K562 (cell line): ENCODE measurements around the gene NABP1. TPM values are rescaled to one million over a fixed set of nuclear protein-coding genes. Genes with fewer than 3 reads are reported as not detected.

Source experiments
- ATAC-seq: fragments of 200-7000 bp; cut with Tn5 transposase; 3 replicates; pipeline ENCODE4 v1.9.1; 2020; ENCODE audit warnings: moderate library complexity
- BruUV-seq: library from RNA; stranded (reverse); fragments of 400-500 nt; replicated peaks from 2 replicates; lab custom pipeline; 2021; lab: Mats Ljungman, UMichigan
- CTCF ChIA-PET: fragments of 300-600 bp; formaldehyde crosslinking; extraction: SDS; loops from one replicate; lab custom pipeline; 2021; ENCODE audit warnings: low intra/inter-chr PET ratio; lab: Yijun Ruan, JAX
- POLR2A ChIA-PET: fragments of 300-600, 350-650 bp; sonication (Branson Sonifier 250); formaldehyde crosslinking; extraction: SDS; loops from one replicate; lab custom pipeline; 2021; ENCODE audit warnings: antibody characterized with exemption, inconsistent platforms; lab: Yijun Ruan, JAX
- DNase-seq, 4 experiments: peaks; one replicate each; pipeline versions ENCODE4 v3.0.0 to v3.0.0-alpha.2; 2011 to 2018; ENCODE audit warnings: low spot score in 3 of 4, mixed read lengths in 3 of 4; ENCODE audit errors: extremely low read depth in 1 of 4
- FAIRE-seq: peaks from 2 replicates; lab custom pipeline; 2011; peaks lifted over from hg19 to GRCh38; lab: Jason Lieb, UNC
- H2AFZ ChIP-seq: 2 replicates; pipeline ENCODE4 v1.6.0; 2011; ENCODE audit warnings: low read depth, low read length, control low read depth, inconsistent platforms
- H3K27ac ChIP-seq: fragments of 200-600 bp; 3 replicates; pipeline ENCODE4 v1.8.0; 2011; ENCODE audit warnings: low read depth, mild to moderate bottlenecking, control low read depth, inconsistent platforms, low read length, moderate library complexity, mixed read lengths; ENCODE audit errors: extremely low read depth
- H3K27me3 ChIP-seq, 2 experiments: fragments of 300-600 bp in 1 of 2; 2 replicates in 1 of 2; 3 replicates in 1 of 2; pipeline versions ENCODE4 v1.6.0 to v1.8.0; 2011; ENCODE audit warnings: inconsistent platforms in 2 of 2, low read length in 2 of 2, mild to moderate bottlenecking in 1 of 2, mixed read lengths in 1 of 2, moderate library complexity in 1 of 2; ENCODE audit not compliant: control insufficient read depth in 2 of 2, insufficient read depth in 2 of 2
- H3K36me3 ChIP-seq: fragments of 300-600 bp; 3 replicates; pipeline ENCODE4 v1.8.0; 2011; ENCODE audit warnings: mild to moderate bottlenecking, low read length, inconsistent platforms; ENCODE audit not compliant: control insufficient read depth, insufficient read depth
- H3K4me1 ChIP-seq, 2 experiments: fragments of 200-600 bp in 1 of 2; replicated peaks in 1 of 2; 2 replicates in 1 of 2; 3 replicates in 1 of 2; pipeline versions ENCODE4 v1.5.1 to v1.8.0; 2011; ENCODE audit warnings: inconsistent platforms in 2 of 2, low read length in 2 of 2, mild to moderate bottlenecking in 1 of 2, mixed read lengths in 1 of 2, moderate library complexity in 1 of 2; ENCODE audit not compliant: control insufficient read depth in 2 of 2, insufficient read depth in 2 of 2
- H3K4me2 ChIP-seq: 2 replicates; pipeline ENCODE4 v1.6.1; 2011; ENCODE audit warnings: low read length, control low read depth, inconsistent platforms, mixed read lengths; ENCODE audit not compliant: insufficient read depth
- H3K4me3 ChIP-seq: fragments of 200-600 bp; sonication (generic), shearing (Covaris generic); 2 replicates; pipeline ENCODE4 v1.5.1; 2016; ENCODE audit warnings: control low read depth, inconsistent platforms
- H3K79me2 ChIP-seq: fragments of 200-600 bp; 3 replicates; pipeline ENCODE4 v1.8.0; 2011; ENCODE audit warnings: low read length, inconsistent platforms; ENCODE audit not compliant: control insufficient read depth, insufficient read depth
- H3K9ac ChIP-seq, 2 experiments: 2 replicates each; pipeline versions ENCODE4 v1.6.0 to v1.6.1; 2011; ENCODE audit warnings: low read depth in 2 of 2, low read length in 2 of 2, control low read depth in 1 of 2, inconsistent platforms in 1 of 2, mild to moderate bottlenecking in 1 of 2, mixed read lengths in 1 of 2; ENCODE audit not compliant: insufficient read depth in 1 of 2
- H3K9me1 ChIP-seq: one replicate; pipeline ENCODE4 v1.6.0; 2011; ENCODE audit warnings: inconsistent platforms, mild to moderate bottlenecking, low read length, moderate library complexity; ENCODE audit not compliant: control insufficient read depth, insufficient read depth
- H3K9me3 ChIP-seq: replicated peaks from 2 replicates; pipeline ENCODE4 v1.5.1; 2011; ENCODE audit warnings: low read depth, low read length, inconsistent platforms; ENCODE audit not compliant: control insufficient read depth, insufficient read depth
- H4K20me1 ChIP-seq: replicated peaks from 2 replicates; pipeline ENCODE4 v1.6.1; 2011; ENCODE audit warnings: low read length, inconsistent platforms, mixed read lengths; ENCODE audit not compliant: control insufficient read depth, insufficient read depth
- FOXP1 ChIP-seq: sonication (generic); formaldehyde crosslinking; IDR thresholded peaks from 2 replicates; pipeline ENCODE4 v1.8.0; 2022; ENCODE audit warnings: mild to moderate bottlenecking, missing genetic modification reagents
- GTF2B ChIP-seq: IDR thresholded peaks from 2 replicates; pipeline ENCODE4 v1.6.1; 2011; ENCODE audit not compliant: insufficient read length; ENCODE audit errors: extremely low read depth
- HDAC8 ChIP-seq: fragments of 450-650 bp; IDR thresholded peaks from 2 replicates; pipeline ENCODE4 v1.6.1; 2016; ENCODE audit warnings: mild to moderate bottlenecking, missing genetic modification characterization, moderate library complexity, missing compliant biosample characterization
- IFI16 ChIP-seq: fragments of 250-450 bp; sonication (Bioruptor Pico); IDR thresholded peaks from 2 replicates; pipeline ENCODE4 v2.1.2; 2022; ENCODE audit warnings: mild to moderate bottlenecking, inconsistent platforms
- SIX5 ChIP-seq, 2 experiments: IDR thresholded peaks; 2 replicates each; pipeline ENCODE4 v1.6.1; 2011; ENCODE audit warnings: low read length in 2 of 2, borderline replicate concordance in 1 of 2, low read depth in 1 of 2, mild to moderate bottlenecking in 1 of 2, moderate library complexity in 1 of 2; ENCODE audit not compliant: insufficient read depth in 1 of 2
- WGBS: fragments of 100-300 bp; shearing (Covaris generic); methylation state at CpG from one replicate; pipeline ENCODE4 v1.1.6; 2016; ENCODE audit warnings: low coverage, mixed read lengths; ENCODE audit not compliant: insufficient coverage; ENCODE audit errors: missing lambda C conversion rate; 5-methylcytosine and 5-hydroxymethylcytosine counted together
- in situ Hi-C: fragments of 300-500 bp; cut with MboI; formaldehyde crosslinking; loops from 4 replicates; pipeline ENCODE4 v1.15.0; 2018; ENCODE audit warnings: inconsistent platforms, mixed read lengths
- intact Hi-C: fragments of 100-400 bp; cut with micrococcal nuclease; formaldehyde crosslinking; loops from 2 replicates; pipeline ENCODE4 v1.14.2; 2022
- polyA plus RNA-seq, 8 experiments: library from polyadenylated mRNA; depleted of rRNA in 4 of 8; stranded (reverse) in 5 of 8; unstranded in 3 of 8; fragments of >200 nt; fragmentation: Nextera tagmentation in 2 of 8; fragmentation: Illumina TruSeq in 1 of 8; extraction: Ambion mirVana in 2 of 8; extraction: Trizol in 1 of 8; gene quantifications; 2 replicates each; pipeline versions ENCODE4 v1.2.1 to v1.2.3, GENCODE V29; 2011 to 2014; ENCODE audit warnings: inconsistent platforms in 1 of 8, missing spikeins in 1 of 8
- total RNA-seq, 7 experiments: library from RNA; depleted of rRNA in 6 of 7; stranded (reverse); fragments of >200 nt in 6 of 7; fragmentation: Illumina TruSeq in 2 of 7; extraction: Trizol in 2 of 7; gene quantifications; 2 replicates each; pipeline versions ENCODE4 v1.2.1 to v1.2.3, GENCODE V29; 2011 to 2021; ENCODE audit warnings: low replicate concordance in 1 of 7

Gene NABP1
- total and polyA plus RNA-seq, 9 of the 15 experiments (the other 6 are each of a cell fraction or from before 2014, with no cell fraction given): 12.8 to 44.0 (median 20.2) TPM

- Histone ChIP-seq H3K4me2 (no peak overlapping the region), H3K27me3 (no peaks in the 10 kb centered on the region), H4K20me1 (no peaks in the 10 kb centered on the region), H3K9me1 (no peaks in the 10 kb centered on the region), H3K9ac (no peak overlapping the region), H3K79me2 (no peaks in the 10 kb centered on the region), H3K27ac (no peak overlapping the region), H3K9me3 (no peaks in the 10 kb centered on the region; the same call in 1 of the 2 replicates), H2AFZ (no peak overlapping the region), H3K36me3 (no peaks in the 10 kb centered on the region), H3K4me3 (no peak overlapping the region), H3K4me1 (0 out of 5 replicates have a peak, but pooled peaks cover 0 to under 1% of the 10 kb centered on the region in 2 experiments)
- no peak for FAIRE-seq
- no TSS peak for BruUV-seq
- ChIA-PET CTCF (no interaction called here), POLR2A (interaction anchor here (0.6 kb wide), 1 partner anchor 875 kb away, joined by 3 read pairs; no protein-coding TSS in a partner anchor)
- intact Hi-C loops: no loop called here
- ATAC-seq: no peak
- in situ Hi-C loops: no loop called here
- DNase-seq: no peak
- 13% methylated on average over 1 of the region's 1 CpG for WGBS
- TF ChIP-seq HDAC8 (tag) (no peak), GTF2B (no peak), IFI16 (CRISPR knock-in tag) (no peak), SIX5 (IDR thresholded peaks at IDR 0.05; ENCODE audit: borderline replicate concordance in 1 of 2, insufficient read depth in 1 of 2, low read depth in 1 of 2, low read length in 2 of 2) (no peak), FOXP1 (CRISPR knock-in tag) (no peak)
Observed at GRCh38 chr2:191705701-191706100, 27.8 kb downstream of the NABP1 start.
